CD4-positive, alpha-beta T cell treated with Interleukin-6 for 4 hours (primary cell): ENCODE results near the gene METTL24.
"Not testable (repeated sequence)": the region's sequence is repeated elsewhere in the genome, so short reads cannot be mapped to it uniquely, and the experiment has no call there.

Source experiments
- DNase-seq: peaks from one replicate; pipeline ENCODE4 v3.0.0-alpha.2; 2020; ENCODE audit warnings: mixed read lengths

The METTL24 gene

GRCh38 chr6:110250058-110250457 lies 108.1 kb downstream of the METTL24 start:
- no peak for DNase-seq

- DNase-seq, result no peak
These were observed 111.1 kb downstream of the METTL24 start for GRCh38 chr6:110246900-110247546.

- DNase-seq, result no peak
These were observed 111.8 kb downstream of the METTL24 start for GRCh38 chr6:110246378-110246777.

GRCh38 chr6:110244621-110245020 lies 113.5 kb downstream of the METTL24 start:
- DNase-seq, result not testable (repeated sequence)

GRCh38 chr6:110239526-110240274 lies 118.4 kb downstream of the METTL24 start:
- DNase-seq, result no peak

GRCh38 chr6:110236007-110236406 lies 122.1 kb downstream of the METTL24 start:
- DNase-seq, result not testable (repeated sequence)

- DNase-seq, result no peak
These were observed 124.3 kb downstream of the METTL24 start for GRCh38 chr6:110233770-110234374.

- DNase-seq, result no peak
These were observed 125.7 kb downstream of the METTL24 start for GRCh38 chr6:110232450-110232849.

- DNase-seq, result no peak
These were observed 131.9 kb downstream of the METTL24 start for GRCh38 chr6:110226261-110226660.

GRCh38 chr6:110221738-110222137 lies 136.4 kb downstream of the METTL24 start:
- no peak for DNase-seq

- no peak for DNase-seq
These were observed 140.9 kb downstream of the METTL24 start for GRCh38 chr6:110217266-110217665.

GRCh38 chr6:110216140-110216539 lies 142.0 kb downstream of the METTL24 start:
- no peak for DNase-seq

- DNase-seq, result no peak
These were observed 143.8 kb downstream of the METTL24 start for GRCh38 chr6:110214338-110214737.

GRCh38 chr6:110211753-110212152 lies 146.4 kb downstream of the METTL24 start:
- no peak for DNase-seq

GRCh38 chr6:110207652-110208051 lies 150.5 kb downstream of the METTL24 start:
- no peak for DNase-seq

GRCh38 chr6:110201151-110201884 lies 156.8 kb downstream of the METTL24 start:
- no peak for DNase-seq

- DNase-seq, result no peak
These were observed 159.6 kb downstream of the METTL24 start for GRCh38 chr6:110198561-110198960.

GRCh38 chr6:110196874-110197273 lies 161.3 kb downstream of the METTL24 start:
- DNase-seq, result no peak

GRCh38 chr6:110195639-110196038 lies 162.5 kb downstream of the METTL24 start:
- DNase-seq, result no peak
